Measurements from ENCODE around the gene RPL28.

The RPL28 gene

DNA sequence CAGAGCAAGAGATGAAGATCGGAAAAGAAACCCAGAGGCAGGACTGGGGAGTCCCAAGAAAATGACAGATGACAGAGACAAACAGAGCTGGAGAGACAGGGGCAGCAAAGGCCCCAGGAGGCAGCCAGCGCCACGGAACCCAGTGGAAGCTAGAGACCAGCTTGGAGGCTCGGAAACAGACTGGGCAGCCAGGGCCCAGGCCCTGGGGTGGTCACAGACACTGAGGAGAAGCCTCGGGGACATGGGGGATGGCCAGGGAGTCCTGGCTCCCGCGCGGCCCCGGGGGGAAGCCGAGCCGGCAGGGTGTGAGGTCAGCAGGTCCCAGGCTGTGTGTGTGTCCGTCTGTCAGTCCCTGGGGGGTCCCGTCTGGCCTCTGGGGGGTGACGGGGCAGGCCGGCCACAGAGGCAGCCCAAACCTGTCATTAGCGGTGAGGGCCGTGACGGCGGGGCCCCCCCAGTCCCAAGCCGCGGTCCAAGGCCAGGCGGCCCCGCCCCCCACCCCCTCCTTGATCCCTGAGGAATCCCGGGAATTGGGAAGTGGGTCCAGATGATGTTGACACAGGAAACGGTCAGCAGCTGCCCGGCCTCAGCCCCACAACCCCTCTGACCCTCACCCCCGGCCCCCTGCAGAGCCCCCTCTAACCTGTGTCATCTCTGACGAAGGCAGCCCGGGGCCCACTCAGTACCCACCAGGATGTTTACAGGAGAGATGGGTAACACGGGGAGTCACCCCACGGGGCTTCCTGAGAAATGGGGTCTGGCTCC, 11.6 kb upstream of the RPL28 start:
- peak in 1 of 2 experiments; percentile 37 for DNase-seq

DNA sequence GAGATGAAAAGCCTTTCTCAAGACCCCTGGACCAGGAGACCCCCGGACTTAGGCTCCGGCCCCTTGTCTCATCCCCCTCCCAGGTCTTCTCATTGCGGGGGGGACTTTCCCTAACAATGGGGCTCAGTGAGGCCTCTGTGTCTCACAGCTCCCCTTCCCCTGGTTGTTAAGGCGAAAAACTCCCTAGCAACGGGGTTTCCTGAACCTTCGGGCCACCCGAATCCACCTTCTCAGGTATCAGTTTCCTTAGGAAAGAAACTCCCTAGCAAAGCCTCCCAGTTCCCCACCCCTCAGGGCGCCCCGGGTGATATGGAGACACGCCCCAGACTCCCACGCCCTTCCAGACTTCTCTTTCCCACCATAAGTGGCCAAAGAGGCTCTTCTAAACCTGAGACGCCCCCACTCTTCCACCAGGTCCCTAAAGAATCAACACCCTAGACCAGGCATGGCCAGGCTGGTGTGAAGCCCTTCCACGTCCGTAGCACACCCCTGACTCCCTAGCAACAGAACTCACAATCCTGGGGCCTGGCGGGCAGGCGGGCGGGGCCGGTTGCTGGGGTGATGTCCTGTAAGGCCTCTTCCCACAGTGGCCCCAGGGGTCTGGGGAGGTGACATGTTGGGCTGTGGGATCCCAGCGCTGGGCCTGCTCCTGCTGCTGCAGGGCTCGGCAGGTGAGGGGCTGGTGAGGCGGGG, 9.3 kb upstream of the RPL28 start, which contains the start of gene TMEM190:
TMEM190 (plus strand) TSS at position 586 of the 693 bp plus-strand sequence; CDS start at position 614, 28 bp downstream.
- DNase-seq: peak in 1 of 2 experiments; percentile 61

DNA sequence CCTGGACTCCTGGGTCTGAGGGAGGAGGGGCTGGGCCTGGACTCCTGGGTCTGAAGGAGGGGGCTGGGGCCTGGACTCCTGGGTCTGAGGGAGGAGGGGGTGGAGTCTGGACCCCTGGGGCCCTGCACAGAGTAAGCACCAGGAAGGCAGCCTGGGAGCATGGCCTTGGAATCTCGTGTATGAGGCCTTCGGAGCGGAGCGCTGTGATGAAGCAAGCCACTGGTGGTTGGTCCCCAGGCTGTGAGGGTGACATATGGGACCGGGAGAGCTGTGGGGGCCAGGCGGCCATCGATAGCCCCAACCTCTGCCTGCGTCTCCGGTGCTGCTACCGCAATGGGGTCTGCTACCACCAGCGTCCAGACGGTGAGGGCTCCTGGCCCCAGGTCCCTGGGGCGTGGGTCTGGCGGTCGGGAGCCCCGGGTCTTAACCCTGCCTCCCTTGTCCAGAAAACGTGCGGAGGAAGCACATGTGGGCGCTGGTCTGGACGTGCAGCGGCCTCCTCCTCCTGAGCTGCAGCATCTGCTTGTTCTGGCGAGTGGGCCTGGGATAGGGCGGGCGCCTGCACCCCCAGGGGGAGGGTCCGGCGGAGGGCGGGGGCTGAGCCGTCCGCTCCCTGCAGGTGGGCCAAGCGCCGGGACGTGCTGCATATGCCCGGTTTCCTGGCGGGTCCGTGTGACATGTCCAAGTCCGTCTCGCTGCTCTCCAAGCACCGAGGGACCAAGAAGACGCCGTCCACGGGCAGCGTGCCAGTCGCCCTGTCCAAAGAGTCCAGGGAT, 8.2 kb upstream of the RPL28 start:
- peak in 1 of 2 experiments; percentile 32 for DNase-seq

DNA sequence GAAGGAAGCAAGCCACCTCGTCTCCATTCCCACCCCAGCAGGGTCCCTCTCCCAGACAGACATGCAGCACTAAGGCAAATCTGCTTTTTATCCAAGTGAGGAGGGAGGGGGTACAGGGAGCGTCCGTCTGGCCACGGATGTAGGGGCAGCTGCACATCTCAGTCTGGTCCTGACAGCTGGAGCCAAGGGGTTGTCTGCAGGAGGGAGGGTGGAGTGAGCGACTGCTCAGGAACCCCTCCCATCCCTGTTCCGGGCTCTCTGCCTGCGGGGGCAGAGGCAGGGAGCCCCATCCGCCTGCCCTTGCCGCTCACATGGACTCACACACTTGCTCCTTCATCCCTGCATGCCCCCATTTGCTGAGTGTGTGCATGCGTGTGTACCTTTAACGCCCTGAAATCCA, 6.6 kb upstream of the RPL28 start:
- no peak for DNase-seq

DNA sequence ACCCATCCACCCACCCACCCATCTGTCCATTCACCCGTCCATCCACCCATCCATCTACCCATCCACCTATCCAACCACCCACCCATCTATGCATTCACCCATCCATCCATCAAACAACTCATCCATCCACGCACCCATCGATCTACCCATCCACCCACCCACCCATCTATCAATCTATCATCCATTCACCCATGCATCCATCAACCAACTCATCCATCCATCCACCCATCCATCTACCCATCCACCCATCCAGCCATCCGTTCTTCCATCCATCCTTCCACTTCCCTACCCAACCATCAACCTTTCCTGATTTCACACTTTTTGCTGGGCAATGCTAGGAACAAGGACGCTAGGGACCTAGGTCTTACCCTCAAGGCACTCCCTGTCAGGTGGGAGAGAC, 3.7 kb upstream of the RPL28 start:
- DNase-seq: no peak

DNA sequence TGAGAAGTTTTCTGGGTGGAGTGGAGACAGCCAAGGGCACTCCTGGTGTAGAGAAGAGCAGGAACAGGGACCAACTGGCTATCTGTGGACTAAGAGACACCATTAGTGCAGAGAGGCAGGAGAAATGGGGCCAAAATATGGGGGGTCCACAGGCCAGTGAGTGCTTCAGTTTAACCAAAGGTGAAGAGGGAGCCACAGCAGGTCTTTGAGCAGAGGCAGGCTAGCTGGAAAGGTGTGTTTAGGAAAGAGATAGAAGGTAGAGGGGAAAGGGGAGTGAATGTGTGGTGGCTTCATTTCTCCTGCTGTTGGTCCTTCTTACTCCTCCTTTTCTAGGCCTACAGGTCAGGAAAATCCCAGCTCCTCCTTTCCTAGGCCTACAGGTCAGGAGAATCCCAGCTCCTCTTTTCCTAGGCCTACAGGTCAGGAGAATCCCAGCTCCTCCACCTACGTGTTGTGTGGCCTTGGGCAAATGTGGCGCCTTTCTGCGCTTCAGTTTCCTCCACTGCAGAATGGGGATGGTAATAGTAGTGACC, 3.1 kb upstream of the RPL28 start:
- DNase-seq: no peak

DNA sequence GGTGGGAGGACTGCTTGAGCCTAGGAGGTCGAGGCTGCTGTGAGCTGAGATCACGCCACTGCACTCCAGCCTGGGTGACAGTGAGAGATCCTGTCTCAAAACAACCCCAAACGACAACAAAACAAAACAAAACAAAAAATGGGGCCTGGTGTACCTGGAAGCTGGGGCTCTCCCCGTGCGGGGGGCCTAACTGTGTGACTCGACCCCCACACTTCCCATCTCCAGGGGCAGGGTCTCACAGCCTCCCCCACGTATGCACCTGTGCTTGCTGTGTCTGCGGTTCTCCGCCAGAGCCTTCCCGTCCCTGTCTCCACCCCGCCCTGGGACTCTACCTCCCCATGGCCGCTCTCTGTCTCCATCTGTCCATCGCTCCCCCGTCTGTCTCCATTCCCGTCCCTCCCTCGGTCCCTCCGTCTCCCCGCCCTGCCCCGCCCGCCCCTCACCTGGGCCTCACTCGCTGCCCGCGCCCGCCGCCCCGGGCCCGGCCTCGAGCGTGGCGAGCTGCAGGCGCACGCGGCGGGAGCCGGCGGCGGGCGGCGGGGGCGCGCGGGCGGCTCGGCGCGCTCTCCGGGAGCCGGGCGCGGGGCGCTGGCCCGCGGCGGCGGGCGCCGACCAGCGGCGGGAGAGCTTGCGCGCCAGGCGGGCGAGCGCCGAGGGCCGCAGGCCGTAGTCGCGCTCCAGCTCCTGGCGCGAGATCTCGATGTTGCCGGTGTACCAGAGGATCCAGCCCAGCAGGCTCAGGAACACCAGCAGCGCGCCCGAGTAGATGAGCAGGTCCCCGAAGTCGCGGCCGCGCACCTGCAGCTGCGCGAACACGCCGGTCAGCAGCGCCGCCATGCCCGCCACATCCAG, 2.2 kb upstream of the RPL28 start:
- peak in 1 of 2 experiments; percentile 85 for DNase-seq

DNA sequence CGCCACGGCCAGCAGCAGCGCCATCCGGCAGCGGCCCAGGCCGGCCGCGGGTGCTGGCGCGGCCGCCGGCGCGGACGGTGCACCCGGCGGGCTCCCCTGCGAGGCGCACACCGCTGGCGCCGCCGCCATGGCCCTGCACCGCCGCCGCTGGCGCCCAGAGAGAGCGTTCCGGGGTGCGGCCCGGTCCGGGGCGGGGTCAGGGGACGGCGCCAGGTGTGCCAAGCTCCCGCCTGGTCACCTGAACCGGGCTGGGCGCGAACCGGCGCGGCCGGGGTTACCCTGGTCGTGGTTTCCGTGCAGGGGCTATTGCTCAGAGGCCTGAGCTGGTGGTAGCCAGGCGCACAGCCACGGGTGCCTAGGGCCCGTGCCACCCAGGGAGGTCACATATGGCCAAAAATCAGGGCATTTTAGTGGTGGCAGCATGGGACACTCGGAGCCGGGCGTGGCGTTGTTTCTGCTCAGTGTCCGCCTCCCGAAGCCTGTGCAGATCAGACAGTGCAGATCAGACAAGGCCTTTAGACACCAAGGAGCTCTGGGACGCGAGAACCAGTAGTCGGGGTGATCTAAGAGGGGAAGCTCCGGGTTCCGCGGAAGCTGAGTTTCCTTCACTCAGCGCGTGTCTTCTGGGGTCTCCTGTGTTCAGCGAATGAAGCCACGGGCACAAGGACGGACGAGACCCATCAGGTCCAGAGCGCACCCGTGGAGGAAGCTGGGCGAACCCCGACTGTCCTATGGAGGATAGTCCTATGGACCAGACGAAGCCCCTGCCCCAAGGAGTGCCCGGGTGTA, 1.4 kb upstream of the RPL28 start, which contains the start of gene TMEM238:
TMEM238 (minus strand) TSS at position 162 of the 789 bp plus-strand sequence; CDS start at position 129, 33 bp downstream.
- peak in 1 of 2 experiments; percentile 64 for DNase-seq

DNA sequence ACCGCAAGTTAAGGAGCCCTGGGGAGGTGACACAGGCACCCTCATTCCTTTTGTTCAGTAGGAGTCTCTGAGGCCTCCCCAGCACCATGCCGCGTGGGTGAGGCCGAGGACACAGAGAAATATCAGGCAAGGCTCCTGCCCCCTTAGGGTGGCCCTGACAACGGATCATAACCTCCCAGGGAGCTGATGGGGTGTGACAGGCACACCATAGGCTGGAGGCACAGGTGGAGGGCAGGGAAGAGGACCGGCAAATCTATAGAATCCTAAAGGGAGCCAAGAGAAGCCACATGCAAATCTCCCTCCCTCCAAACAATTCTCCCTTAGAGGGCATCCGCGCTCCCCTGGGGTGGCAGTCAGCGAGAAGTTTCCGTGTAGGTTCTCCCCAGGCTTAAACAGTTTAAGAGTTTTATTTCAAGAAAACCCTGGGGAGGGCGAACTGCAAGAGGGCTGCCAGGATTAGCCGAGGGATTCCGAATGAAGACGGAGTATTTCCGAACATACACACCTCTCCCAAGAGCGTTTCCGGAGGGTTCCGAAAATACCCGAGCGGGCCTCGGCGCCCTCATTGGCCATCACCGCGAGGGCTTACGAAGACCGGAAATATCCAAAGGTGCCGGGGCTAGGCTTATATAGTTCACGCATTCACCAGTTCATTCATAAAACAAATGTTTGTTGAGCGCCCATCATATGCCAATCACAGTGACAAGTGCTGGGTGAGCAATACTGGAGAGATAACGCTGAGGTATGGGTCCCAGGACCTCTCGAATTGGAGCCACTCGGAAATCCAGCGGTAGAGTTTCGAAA, 610 bp upstream of the RPL28 start:
- peak; percentile 97 to 98 for DNase-seq

DNA sequence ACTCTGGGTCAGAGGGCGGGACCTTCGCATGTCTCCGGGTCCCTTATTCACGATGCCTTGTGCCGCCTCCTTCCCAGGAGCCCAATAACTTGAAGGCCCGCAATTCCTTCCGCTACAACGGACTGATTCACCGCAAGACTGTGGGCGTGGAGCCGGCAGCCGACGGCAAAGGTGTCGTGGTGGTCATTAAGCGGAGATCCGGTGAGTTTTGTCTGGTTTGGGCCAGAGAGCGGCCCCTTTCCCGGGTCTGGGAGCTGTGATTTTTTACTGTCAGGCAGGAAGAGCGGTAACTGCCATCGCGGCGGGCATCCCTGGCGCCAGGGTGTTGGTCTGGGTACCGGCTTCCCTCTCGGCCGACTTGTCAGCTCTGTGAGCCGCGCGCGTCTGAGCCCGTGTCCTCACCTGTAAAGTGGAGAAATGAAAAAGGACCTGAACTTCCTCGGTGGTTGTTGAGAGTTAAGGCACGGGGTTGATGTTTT, 800 bp downstream of the RPL28 start:
- DNase-seq: no peak

DNA sequence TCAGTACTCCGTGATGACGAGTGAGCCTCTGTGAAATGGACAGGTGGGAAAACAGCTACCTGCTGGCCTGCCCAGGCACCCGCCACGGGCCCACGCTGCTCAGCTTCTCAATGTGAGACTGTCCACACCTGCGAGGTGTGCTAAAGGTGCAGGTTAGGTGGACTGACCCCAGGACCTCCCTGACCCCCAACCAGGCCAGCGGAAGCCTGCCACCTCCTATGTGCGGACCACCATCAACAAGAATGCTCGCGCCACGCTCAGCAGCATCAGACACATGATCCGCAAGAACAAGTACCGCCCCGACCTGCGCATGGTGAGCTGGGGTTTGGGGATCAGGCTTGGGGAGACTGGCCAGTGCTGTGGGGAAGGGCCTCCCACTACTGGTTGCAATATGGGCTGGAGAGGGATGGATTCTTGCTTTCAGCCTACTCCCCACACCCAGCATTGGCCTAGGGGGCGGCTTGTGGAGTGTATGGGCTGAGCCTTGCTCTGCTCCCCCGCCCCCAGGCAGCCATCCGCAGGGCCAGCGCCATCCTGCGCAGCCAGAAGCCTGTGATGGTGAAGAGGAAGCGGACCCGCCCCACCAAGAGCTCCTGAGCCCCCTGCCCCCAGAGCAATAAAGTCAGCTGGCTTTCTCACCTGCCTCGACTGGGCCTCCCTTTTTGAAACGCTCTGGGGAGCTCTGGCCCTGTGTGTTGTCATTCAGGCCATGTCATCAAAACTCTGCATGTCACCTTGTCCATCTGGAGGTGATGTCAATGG, 2.2 kb downstream of the RPL28 start:
- no peak for DNase-seq

DNA sequence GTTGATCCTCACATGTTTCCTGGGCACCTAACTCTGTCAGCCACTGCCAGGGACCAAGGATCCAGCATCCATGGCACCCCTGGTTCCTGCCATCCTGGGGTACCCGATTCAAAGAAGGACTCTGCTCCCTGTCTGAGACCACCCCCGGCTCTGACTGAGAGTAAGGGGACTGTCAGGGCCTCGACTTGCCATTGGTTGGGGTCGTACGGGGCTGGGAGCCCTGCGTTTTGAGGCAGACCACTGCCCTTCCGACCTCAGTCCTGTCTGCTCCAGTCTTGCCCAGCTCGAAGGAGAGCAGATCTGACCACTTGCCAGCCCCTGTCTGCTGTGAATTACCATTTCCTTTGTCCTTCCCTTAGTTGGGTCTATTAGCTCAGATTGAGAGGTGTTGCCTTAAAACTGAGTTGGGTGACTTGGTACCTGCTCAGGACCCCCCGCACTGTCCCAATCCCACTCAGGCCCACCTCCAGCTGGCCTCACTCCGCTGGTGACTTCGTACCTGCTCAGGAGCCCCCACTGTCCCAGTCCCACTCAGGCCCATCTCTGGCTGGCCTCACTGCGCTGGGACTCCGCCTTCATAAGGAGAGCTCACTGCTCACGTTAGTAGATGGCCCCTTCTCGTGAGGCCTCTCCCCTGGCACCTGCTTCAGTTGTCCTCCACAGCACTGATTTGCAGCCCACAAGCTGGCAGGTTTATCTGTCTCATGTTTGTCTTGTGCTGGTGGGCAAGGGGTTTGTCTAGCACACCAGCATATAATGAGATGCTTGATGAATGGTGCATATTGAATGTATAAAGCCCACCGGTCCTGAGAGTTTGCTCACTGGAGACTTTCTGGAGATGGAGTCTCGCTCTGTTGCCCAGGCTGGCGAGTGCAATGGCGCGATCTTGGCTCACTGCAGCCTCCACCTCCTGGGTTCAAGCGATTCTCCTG, 3.9 kb downstream of the RPL28 start:
- no peak for DNase-seq

DNA sequence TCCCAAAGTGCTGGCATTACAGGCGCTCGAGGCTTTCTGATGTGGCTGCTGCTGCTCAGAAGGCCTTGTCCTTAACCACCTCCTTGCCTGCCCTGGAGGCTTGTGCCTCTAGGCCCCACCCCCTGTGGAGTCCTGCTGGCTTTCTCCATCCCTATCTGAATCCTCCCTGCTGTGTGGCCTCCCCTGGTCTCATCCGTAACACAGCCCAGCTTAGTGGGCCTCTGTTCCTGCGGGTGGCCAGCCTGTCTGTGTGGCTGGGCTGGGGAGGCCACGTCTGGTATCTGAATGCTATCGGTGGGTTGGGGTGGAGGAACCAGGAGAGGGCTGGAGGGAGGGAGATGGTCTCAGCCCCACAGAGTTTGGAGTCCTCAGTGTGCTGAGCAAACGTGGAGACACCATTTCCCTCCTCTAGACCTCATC, 4.7 kb downstream of the RPL28 start:
- no peak for DNase-seq

DNA sequence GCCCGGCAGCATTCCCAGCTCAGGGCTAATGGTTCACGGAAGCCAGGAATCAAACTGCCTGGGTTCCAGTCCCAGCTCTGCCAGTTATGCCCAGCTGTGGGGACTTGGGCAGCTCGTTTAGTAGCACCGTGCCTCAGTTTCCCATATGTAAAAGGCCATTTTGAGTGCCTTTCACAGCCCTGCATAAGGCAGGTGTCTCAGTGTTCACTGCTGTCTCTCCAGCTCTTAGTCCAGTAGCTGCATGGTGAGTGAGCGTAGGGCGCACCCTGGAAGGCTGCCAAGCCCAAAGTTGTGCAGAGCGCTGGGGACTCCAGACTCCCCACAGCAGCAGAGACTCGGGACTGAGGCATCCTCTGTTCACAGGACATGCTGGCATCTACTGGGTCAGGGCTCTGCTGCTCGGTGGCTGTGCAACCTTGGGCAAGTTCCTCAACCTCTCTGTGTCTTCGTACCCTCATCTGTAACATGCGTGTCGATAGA, 5.5 kb downstream of the RPL28 start:
- no peak for DNase-seq

DNA sequence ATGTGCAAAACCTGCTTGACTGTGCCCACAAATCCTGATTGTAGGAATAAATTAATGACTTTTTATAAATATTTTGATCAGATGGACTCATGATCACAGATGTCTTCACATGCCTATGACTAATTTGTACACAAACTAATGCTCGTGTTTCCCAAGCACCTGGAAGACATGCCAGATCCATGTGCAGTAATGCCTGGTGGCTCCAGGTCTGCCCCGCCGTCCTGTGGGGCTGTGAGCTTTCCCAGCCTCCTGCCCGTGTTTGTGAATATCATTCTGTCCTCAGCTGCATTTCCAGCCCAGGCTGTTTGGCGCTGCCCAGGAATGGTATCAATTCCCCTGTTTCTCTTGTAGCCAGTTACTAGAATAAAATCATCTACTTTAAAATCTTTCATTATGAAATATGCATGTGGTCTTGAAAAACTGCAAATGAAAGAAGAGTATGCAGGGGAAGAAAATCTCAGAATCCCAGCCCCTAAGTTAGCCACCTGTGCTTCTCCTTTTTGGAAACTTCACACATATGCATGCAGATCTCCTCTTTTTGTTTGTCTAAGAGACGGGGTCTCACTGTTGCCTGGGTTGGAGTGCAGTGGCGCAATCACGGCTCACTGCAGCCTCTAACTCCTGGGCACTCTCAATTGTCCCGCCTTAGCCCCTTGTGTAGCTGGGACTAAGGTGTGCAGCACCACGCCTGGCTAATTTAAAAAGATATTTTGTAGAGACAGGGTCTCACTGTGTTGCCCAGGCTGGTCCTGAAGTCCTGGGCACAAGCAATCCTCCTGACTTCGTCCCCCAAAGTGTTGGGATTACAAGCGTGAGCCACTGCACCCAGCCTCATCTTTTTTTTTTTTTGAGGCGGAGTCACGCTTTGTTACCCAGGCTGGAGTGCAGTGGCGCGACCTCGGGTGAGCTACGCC, 6.2 kb downstream of the RPL28 start:
- no peak for DNase-seq

DNA sequence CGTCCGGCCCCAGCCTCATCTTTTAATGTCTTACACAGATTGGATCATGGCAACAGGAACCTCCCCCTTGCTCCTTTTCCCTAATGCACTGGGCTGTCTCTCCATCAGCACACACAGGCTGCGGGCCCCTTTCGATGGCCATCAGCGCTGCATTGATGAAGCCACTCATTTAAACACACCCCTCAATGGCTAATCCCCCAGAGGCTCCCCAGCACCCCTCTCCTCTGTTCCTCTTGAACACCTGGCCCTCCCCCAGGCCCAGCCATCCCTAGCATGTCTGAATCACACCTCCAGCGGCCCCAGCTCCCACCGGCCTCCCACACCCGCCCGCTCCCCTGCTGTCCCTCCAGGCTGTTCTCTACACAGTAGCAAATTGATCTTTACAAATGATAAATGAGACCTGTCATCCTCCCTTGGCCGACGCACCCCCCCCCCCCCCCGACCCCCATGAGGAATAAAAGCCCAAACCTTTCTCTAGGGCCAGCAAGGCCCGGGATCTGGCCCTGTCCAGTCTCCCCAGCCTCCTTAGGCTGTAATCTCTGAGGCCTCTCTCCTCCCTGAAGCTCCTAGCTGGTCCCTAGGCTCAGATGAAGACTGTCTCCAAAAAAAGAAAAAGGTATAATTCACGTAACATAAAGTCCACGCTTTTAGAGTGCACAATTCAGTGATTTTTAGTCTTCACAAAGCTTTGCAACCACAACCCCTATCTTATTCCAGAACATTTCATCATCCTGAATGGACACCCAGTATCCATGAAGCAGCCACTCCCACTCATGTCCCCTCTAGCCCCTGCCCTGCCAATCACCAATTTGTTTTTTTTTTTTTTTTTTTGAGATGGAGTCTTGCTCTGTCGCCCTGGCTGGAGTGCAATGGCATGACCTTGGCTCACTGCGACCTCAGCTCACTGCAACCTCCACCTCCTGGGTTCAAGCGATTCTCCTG, 7.4 kb downstream of the RPL28 start:
- DNase-seq: no peak
